GM12878 (cell line): ENCODE data around the gene MED13L. TPM values are rescaled to one million over a fixed set of nuclear protein-coding genes. Genes with fewer than 3 reads are reported as not detected.

ENCODE experiments used
- ATAC-seq: fragments of 200-7000 bp; cut with Tn5 transposase; 3 replicates; pipeline ENCODE4 v1.9.1; 2020; ENCODE audit warnings: mild to moderate bottlenecking, moderate library complexity
- BruUV-seq: library from RNA; stranded (reverse); fragments of 400-500 nt; replicated peaks from 2 replicates; lab custom pipeline; 2021; lab: Mats Ljungman, UMichigan
- CTCF ChIA-PET: fragments of 300-600 bp; sonication (Branson Sonifier 250); formaldehyde crosslinking; extraction: SDS; loops from one replicate; lab custom pipeline; 2021; ENCODE audit warnings: inconsistent platforms; lab: Yijun Ruan, JAX
- POLR2A ChIA-PET: fragments of 350-600 bp; formaldehyde crosslinking; extraction: SDS; loops from one replicate; lab custom pipeline; 2021; ENCODE audit warnings: inconsistent platforms; lab: Charles Lee
- RAD21 ChIA-PET: fragments of 300-600 bp; sonication (Branson Sonifier 250); formaldehyde crosslinking; loops from one replicate; lab custom pipeline; 2023; ENCODE audit warnings: antibody characterized with exemption; ENCODE audit not compliant: unreplicated experiment; lab: Charles Lee
- SMC1A ChIA-PET: fragments of 300-600 bp; sonication (Branson Sonifier 250); formaldehyde crosslinking; loops from one replicate; lab custom pipeline; 2023; ENCODE audit not compliant: unreplicated experiment, uncharacterized antibody; lab: Charles Lee
- DNase-seq: peaks from one replicate; pipeline ENCODE4 v3.0.0-alpha.2; 2011; ENCODE audit warnings: low read depth, low spot score
- FAIRE-seq: peaks from 3 replicates; lab custom pipeline; 2011; peaks lifted over from hg19 to GRCh38; lab: Jason Lieb, UNC
- H2AFZ ChIP-seq: 2 replicates; pipeline ENCODE4 v1.6.0; 2011; ENCODE audit warnings: low read depth, low read length, control low read depth; ENCODE audit not compliant: control insufficient read depth
- H3K27ac ChIP-seq: 2 replicates; pipeline ENCODE4 v1.5.1; 2011; ENCODE audit warnings: control low read depth; ENCODE audit not compliant: control insufficient read depth, insufficient read depth
- H3K27me3 ChIP-seq, 2 experiments: replicated peaks in 1 of 2; 2 replicates each; pipeline versions ENCODE4 v1.6.0 to v1.6.1; 2011; ENCODE audit warnings: low read length in 1 of 2; ENCODE audit not compliant: control insufficient read depth in 2 of 2, insufficient read depth in 2 of 2
- H3K36me3 ChIP-seq, 2 experiments: 2 replicates each; pipeline ENCODE4 v1.5.1; 2011; ENCODE audit warnings: low read length in 1 of 2; ENCODE audit not compliant: control insufficient read depth in 2 of 2, insufficient read depth in 2 of 2
- H3K4me1 ChIP-seq: 2 replicates; pipeline ENCODE4 v1.6.1; 2011; ENCODE audit warnings: mild to moderate bottlenecking, low read length, moderate library complexity, mixed read lengths; ENCODE audit not compliant: control insufficient read depth, insufficient read depth
- H3K4me2 ChIP-seq: 2 replicates; pipeline ENCODE4 v1.6.0; 2011; ENCODE audit warnings: control low read depth; ENCODE audit not compliant: control insufficient read depth, insufficient read depth
- H3K4me3 ChIP-seq: fragments of 200-600 bp; sonication (generic); 2 replicates; pipeline ENCODE4 v1.5.1; 2016
- H3K79me2 ChIP-seq: 2 replicates; pipeline ENCODE4 v1.6.0; 2011; ENCODE audit warnings: low read length; ENCODE audit not compliant: control insufficient read depth, insufficient read depth
- H3K9ac ChIP-seq: 2 replicates; pipeline ENCODE4 v1.8.0; 2011; ENCODE audit warnings: low read length, control low read depth, mixed read lengths; ENCODE audit not compliant: control insufficient read depth, insufficient read depth
- H3K9me3 ChIP-seq: replicated peaks from 3 replicates; pipeline ENCODE4 v1.5.1; 2011; ENCODE audit warnings: mild to moderate bottlenecking, low read length; ENCODE audit not compliant: control insufficient read depth, insufficient read depth
- H4K20me1 ChIP-seq: 2 replicates; pipeline ENCODE4 v1.6.0; 2011; ENCODE audit not compliant: control insufficient read depth, insufficient read depth
- MEF2B ChIP-seq: fragments of 450-650 bp; IDR thresholded peaks from 2 replicates; pipeline ENCODE4 v1.6.1; 2018; ENCODE audit warnings: mild to moderate bottlenecking, moderate library complexity; ENCODE audit not compliant: partially characterized antibody, poor library complexity, severe bottlenecking
- MTA3 ChIP-seq: IDR thresholded peaks from 2 replicates; pipeline ENCODE4 v1.6.1; 2012; ENCODE audit warnings: low read length, inconsistent platforms, borderline replicate concordance
- PAX8 ChIP-seq: fragments of 450-650 bp; IDR thresholded peaks from 2 replicates; pipeline ENCODE4 v1.6.1; 2017; ENCODE audit warnings: mild to moderate bottlenecking, moderate library complexity
- RB1 ChIP-seq: fragments of 450-650 bp; formaldehyde crosslinking; IDR thresholded peaks from 2 replicates; pipeline ENCODE4 v1.6.1; 2017; ENCODE audit warnings: mild to moderate bottlenecking, borderline replicate concordance
- WGBS: methylation state at CpG from one replicate; pipeline ENCODE4 v1.1.6; 2016; ENCODE audit warnings: low lambda C conversion rate; ENCODE audit not compliant: insufficient replicate concordance, insufficient coverage; ENCODE audit errors: missing lambda C conversion rate; 5-methylcytosine and 5-hydroxymethylcytosine counted together
- in situ Hi-C: fragments of 300-500 bp; cut with MboI; formaldehyde crosslinking; loops from 9 replicates; pipeline ENCODE4 v1.14.3; 2018; ENCODE audit warnings: mixed read lengths
- intact Hi-C: fragments of 100-400 bp; cut with micrococcal nuclease; formaldehyde crosslinking; loops from one replicate; pipeline ENCODE4 v1.14.2; 2022; ENCODE audit not compliant: unreplicated experiment
- polyA plus RNA-seq, 11 experiments: library from polyadenylated mRNA; depleted of rRNA in 4 of 11; unstranded in 6 of 11; stranded (reverse) in 5 of 11; fragments of >200 nt; fragmentation: Nextera tagmentation in 4 of 11; fragmentation: Illumina TruSeq in 1 of 11; extraction: Ambion mirVana in 4 of 11; extraction: Trizol in 1 of 11; gene quantifications; 1 replicate in 1 of 11; 2 replicates in 10 of 11; pipeline versions ENCODE4 v1.2.1 to v1.2.3, GENCODE V29; 2011 to 2016; ENCODE audit warnings: inconsistent platforms in 2 of 11, missing spikeins in 2 of 11, low read depth in 1 of 11
- total RNA-seq, 4 experiments: library from RNA; depleted of rRNA in 3 of 4; stranded (reverse); fragments of >200 nt in 3 of 4; fragmentation: Illumina TruSeq in 1 of 4; extraction: Trizol in 1 of 4; gene quantifications; 2 replicates each; pipeline versions ENCODE4 v1.2.1 to v1.2.3, GENCODE V29; 2013 to 2021

Gene MED13L
- total and polyA plus RNA-seq, 10 of the 15 experiments (the other 5 are each of a cell fraction or from before 2014, with no cell fraction given) = 3.7 to 30.1 (median 9.1) TPM

GRCh38 chr12:116150452-116150851 lies 127.0 kb downstream of the MED13L start:
- ATAC-seq = no peak
- Histone ChIP-seq H4K20me1 (no peaks in the 10 kb centered on the region), H3K27me3 (no peaks in the 10 kb centered on the region), H3K4me2 (no peak overlapping the region), H3K79me2 (peaks cover 2% of the 10 kb centered on the region; the same call in 1 of the 2 replicates), H3K4me3 (no peak overlapping the region), H3K36me3 (no peaks in the 10 kb centered on the region), H3K9ac (no peak overlapping the region), H2AFZ (no peak overlapping the region), H3K27ac (no peak overlapping the region), H3K4me1 (peaks cover 2% of the 10 kb centered on the region; the same call in 1 of the 2 replicates), H3K9me3 (no peaks in the 10 kb centered on the region)
- intact Hi-C loops = no loop called here
- in situ Hi-C loops = no loop called here
- ChIA-PET SMC1A (interaction anchor here (0.9 to 1.2 kb wide), 2 partner anchors 8 to 21 kb away, joined by 3 to 6 read pairs; no protein-coding TSS in a partner anchor), RAD21 (interaction anchor here (1.4 kb wide), 1 partner anchor 9 kb away, joined by 7 read pairs; no protein-coding TSS in a partner anchor), CTCF (interaction anchor here (0.6 to 0.9 kb wide), 3 partner anchors 13 to 654 kb away, joined by 3 read pairs; no protein-coding TSS in a partner anchor), POLR2A (no interaction called here)
- FAIRE-seq = no peak
- 74% methylated on average over 5 of the region's 5 CpGs for whole genome bisulfite sequencing
- BruUV-seq = no TSS peak
- DNase-seq = no peak
- TF ChIP-seq PAX8 (no peak), MTA3 (no peak), MEF2B (no peak)

GRCh38 chr12:116150001-116150400 lies 127.5 kb downstream of the MED13L start:
- peaks cover 3% of the 10 kb centered on the region for H3K79me2 ChIP-seq
- H3K4me3 ChIP-seq = no peak overlapping the region
- CTCF ChIA-PET = interaction anchor here (0.6 to 0.9 kb wide), 3 partner anchors 13 to 655 kb away, joined by 3 read pairs; no protein-coding TSS in a partner anchor
- intact Hi-C loops = no loop called here
- FAIRE-seq (no peak), ATAC-seq (no peak)
- H3K4me1 ChIP-seq = peaks cover 2% of the 10 kb centered on the region; the same call in 1 of the 2 replicates
- WGBS = 93% methylated on average over 4 of the region's 4 CpGs
- no peaks in the 10 kb centered on the region for H3K36me3 ChIP-seq
- in situ Hi-C loops = no loop called here
- H3K9ac ChIP-seq = no peak overlapping the region
- SMC1A ChIA-PET = interaction anchor here (0.9 to 1.2 kb wide), 2 partner anchors 8 to 22 kb away, joined by 3 to 6 read pairs; no protein-coding TSS in a partner anchor
- no peak for TF ChIP-seq RB1
- TF ChIP-seq, all 136 proteins: peak for 0
- no peak overlapping the region for H3K27ac ChIP-seq
- no peak overlapping the region for H2AFZ ChIP-seq
- H3K4me2 ChIP-seq = no peak overlapping the region
- no TSS peak for BruUV-seq
- RAD21 ChIA-PET = interaction anchor here (1.4 kb wide), 1 partner anchor 9 kb away, joined by 7 read pairs; no protein-coding TSS in a partner anchor
- H4K20me1 ChIP-seq = no peaks in the 10 kb centered on the region
- POLR2A ChIA-PET = no interaction called here
- H3K27me3 ChIP-seq = no peaks in the 10 kb centered on the region
- no peaks in the 10 kb centered on the region for H3K9me3 ChIP-seq
- DNase-seq = no peak
